ENCODE data around the gene TMEM259. TPM values are rescaled to one million over a fixed set of nuclear protein-coding genes. Genes with fewer than 3 reads are reported as not detected.

TMEM259 gene
- total and polyA plus RNA-seq, 9 of the 15 experiments (the other 6 are each of a cell fraction or from before 2014, with no cell fraction given), result 0.52 to 231 (median 63.6) TPM

- TF ChIP-seq, protein P1, sequence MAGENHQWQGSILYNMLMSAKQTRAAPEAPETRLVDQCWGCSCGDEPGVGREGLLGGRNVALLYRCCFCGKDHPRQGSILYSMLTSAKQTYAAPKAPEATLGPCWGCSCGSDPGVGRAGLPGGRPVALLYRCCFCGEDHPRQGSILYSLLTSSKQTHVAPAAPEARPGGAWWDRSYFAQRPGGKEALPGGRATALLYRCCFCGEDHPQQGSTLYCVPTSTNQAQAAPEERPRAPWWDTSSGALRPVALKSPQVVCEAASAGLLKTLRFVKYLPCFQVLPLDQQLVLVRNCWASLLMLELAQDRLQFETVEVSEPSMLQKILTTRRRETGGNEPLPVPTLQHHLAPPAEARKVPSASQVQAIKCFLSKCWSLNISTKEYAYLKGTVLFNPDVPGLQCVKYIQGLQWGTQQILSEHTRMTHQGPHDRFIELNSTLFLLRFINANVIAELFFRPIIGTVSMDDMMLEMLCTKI (IDR thresholded peaks at IDR 0.05; ENCODE audit: partially characterized antibody), result no peak
- no peak; the same call in 1 of the 2 replicates for TF ChIP-seq ATF3 (IDR thresholded peaks at IDR 0.05)
- TF ChIP-seq ATF3 (CRISPR knock-in tag; conservative IDR thresholded peaks at IDR 0.05), result no peak
- TF ChIP-seq, protein P2, sequence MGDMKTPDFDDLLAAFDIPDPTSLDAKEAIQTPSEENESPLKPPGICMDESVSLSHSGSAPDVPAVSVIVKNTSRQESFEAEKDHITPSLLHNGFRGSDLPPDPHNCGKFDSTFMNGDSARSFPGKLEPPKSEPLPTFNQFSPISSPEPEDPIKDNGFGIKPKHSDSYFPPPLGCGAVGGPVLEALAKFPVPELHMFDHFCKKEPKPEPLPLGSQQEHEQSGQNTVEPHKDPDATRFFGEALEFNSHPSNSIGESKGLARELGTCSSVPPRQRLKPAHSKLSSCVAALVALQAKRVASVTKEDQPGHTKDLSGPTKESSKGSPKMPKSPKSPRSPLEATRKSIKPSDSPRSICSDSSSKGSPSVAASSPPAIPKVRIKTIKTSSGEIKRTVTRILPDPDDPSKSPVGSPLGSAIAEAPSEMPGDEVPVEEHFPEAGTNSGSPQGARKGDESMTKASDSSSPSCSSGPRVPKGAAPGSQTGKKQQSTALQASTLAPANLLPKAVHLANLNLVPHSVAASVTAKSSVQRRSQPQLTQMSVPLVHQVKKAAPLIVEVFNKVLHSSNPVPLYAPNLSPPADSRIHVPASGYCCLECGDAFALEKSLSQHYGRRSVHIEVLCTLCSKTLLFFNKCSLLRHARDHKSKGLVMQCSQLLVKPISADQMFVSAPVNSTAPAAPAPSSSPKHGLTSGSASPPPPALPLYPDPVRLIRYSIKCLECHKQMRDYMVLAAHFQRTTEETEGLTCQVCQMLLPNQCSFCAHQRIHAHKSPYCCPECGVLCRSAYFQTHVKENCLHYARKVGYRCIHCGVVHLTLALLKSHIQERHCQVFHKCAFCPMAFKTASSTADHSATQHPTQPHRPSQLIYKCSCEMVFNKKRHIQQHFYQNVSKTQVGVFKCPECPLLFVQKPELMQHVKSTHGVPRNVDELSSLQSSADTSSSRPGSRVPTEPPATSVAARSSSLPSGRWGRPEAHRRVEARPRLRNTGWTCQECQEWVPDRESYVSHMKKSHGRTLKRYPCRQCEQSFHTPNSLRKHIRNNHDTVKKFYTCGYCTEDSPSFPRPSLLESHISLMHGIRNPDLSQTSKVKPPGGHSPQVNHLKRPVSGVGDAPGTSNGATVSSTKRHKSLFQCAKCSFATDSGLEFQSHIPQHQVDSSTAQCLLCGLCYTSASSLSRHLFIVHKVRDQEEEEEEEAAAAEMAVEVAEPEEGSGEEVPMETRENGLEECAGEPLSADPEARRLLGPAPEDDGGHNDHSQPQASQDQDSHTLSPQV (IDR thresholded peaks at IDR 0.05), result no peak
- TF ChIP-seq, protein P3, sequence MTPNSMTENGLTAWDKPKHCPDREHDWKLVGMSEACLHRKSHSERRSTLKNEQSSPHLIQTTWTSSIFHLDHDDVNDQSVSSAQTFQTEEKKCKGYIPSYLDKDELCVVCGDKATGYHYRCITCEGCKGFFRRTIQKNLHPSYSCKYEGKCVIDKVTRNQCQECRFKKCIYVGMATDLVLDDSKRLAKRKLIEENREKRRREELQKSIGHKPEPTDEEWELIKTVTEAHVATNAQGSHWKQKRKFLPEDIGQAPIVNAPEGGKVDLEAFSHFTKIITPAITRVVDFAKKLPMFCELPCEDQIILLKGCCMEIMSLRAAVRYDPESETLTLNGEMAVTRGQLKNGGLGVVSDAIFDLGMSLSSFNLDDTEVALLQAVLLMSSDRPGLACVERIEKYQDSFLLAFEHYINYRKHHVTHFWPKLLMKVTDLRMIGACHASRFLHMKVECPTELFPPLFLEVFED (CRISPR knock-in tag; conservative IDR thresholded peaks at IDR 0.05), result no peak
- TF ChIP-seq, protein P4, sequence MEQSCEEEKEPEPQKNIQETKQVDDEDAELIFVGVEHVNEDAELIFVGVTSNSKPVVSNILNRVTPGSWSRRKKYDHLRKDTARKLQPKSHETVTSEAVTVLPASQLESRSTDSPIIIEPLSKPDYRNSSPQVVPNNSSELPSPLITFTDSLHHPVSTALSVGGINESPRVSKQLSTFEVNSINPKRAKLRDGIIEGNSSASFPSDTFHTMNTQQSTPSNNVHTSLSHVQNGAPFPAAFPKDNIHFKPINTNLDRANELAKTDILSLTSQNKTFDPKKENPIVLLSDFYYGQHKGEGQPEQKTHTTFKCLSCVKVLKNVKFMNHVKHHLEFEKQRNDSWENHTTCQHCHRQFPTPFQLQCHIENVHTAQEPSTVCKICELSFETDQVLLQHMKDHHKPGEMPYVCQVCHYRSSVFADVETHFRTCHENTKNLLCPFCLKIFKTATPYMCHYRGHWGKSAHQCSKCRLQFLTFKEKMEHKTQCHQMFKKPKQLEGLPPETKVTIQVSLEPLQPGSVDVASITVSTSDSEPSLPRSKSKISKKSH (CRISPR knock-in tag; IDR thresholded peaks at IDR 0.05), result no peak
- no peak for TF ChIP-seq PRPF4 (IDR thresholded peaks at IDR 0.05; ENCODE audit: insufficient read depth, low read depth, low read length, poor library complexity, severe bottlenecking)
- no peak for TF ChIP-seq ZNF551 (CRISPR knock-in tag; IDR thresholded peaks at IDR 0.05)
- TF ChIP-seq, protein P5, sequence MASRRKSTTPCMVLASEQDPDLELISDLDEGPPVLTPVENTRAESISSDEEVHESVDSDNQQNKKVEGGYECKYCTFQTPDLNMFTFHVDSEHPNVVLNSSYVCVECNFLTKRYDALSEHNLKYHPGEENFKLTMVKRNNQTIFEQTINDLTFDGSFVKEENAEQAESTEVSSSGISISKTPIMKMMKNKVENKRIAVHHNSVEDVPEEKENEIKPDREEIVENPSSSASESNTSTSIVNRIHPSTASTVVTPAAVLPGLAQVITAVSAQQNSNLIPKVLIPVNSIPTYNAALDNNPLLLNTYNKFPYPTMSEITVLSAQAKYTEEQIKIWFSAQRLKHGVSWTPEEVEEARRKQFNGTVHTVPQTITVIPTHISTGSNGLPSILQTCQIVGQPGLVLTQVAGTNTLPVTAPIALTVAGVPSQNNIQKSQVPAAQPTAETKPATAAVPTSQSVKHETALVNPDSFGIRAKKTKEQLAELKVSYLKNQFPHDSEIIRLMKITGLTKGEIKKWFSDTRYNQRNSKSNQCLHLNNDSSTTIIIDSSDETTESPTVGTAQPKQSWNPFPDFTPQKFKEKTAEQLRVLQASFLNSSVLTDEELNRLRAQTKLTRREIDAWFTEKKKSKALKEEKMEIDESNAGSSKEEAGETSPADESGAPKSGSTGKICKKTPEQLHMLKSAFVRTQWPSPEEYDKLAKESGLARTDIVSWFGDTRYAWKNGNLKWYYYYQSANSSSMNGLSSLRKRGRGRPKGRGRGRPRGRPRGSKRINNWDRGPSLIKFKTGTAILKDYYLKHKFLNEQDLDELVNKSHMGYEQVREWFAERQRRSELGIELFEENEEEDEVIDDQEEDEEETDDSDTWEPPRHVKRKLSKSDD (conservative IDR thresholded peaks at IDR 0.05; ENCODE audit: low read length), result no peak
- TF ChIP-seq ZNF347 (CRISPR knock-in tag; IDR thresholded peaks at IDR 0.05; ENCODE audit: low read depth), result no peak
- no peak for TF ChIP-seq MAX (CRISPR knock-in tag; IDR thresholded peaks at IDR 0.05)
- no peak for TF ChIP-seq ELF4 (CRISPR knock-in tag; IDR thresholded peaks at IDR 0.05)
Measured at GRCh38 chr19:1017115-1017905, 3.6 kb downstream of the TMEM259 start (continued).
